GM12874 (cell line): ENCODE data around the gene DIAPH3.

Experiments used
- TF ChIP-seq, protein P1 (sequence below): IDR thresholded peaks from 2 replicates; pipeline ENCODE4 v1.5.1; 2011; ENCODE audit warnings: low read depth, mild to moderate bottlenecking, control low read depth, low read length, moderate library complexity; ENCODE audit not compliant: insufficient read depth

DIAPH3 gene

DNA sequence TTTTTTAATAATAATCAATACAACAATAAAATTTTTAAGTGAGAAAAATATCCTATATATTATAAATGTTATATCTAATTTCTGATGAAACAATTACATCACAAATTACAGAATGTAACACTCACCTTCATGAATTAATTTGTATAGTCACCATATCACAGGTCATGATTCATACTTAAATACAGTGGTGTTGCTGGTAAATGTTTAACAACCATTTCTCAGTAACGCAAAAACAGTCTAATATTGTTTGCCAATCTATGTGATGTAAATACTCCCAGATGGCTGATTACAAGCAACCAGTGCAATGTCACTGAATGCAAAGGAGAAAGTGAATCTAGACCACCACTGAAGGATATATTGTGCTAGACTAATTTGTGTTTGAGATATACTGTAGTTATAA is 97.5 kb downstream of the DIAPH3 start:
- TF ChIP-seq, protein P1, sequence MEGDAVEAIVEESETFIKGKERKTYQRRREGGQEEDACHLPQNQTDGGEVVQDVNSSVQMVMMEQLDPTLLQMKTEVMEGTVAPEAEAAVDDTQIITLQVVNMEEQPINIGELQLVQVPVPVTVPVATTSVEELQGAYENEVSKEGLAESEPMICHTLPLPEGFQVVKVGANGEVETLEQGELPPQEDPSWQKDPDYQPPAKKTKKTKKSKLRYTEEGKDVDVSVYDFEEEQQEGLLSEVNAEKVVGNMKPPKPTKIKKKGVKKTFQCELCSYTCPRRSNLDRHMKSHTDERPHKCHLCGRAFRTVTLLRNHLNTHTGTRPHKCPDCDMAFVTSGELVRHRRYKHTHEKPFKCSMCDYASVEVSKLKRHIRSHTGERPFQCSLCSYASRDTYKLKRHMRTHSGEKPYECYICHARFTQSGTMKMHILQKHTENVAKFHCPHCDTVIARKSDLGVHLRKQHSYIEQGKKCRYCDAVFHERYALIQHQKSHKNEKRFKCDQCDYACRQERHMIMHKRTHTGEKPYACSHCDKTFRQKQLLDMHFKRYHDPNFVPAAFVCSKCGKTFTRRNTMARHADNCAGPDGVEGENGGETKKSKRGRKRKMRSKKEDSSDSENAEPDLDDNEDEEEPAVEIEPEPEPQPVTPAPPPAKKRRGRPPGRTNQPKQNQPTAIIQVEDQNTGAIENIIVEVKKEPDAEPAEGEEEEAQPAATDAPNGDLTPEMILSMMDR = no peak

DNA sequence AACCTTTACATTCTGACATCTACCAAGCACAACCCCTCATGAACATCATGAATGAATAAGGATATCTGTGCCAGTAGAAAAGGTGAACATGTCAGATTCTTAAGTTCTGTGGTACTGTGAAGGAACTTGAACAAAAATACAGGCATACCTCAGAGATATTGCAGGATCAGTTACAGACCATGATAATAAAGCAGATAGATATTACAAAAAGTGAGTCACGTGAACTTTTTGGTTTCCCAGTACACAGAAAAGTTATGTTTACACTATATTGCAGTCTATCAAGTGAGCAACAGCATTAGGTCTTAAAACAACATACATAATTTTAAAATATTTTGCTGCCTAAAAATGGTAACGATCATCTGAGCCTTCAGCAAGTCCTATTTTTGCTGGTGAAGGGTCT is 101.2 kb downstream of the DIAPH3 start:
- TF ChIP-seq, protein P1 = no peak

DNA sequence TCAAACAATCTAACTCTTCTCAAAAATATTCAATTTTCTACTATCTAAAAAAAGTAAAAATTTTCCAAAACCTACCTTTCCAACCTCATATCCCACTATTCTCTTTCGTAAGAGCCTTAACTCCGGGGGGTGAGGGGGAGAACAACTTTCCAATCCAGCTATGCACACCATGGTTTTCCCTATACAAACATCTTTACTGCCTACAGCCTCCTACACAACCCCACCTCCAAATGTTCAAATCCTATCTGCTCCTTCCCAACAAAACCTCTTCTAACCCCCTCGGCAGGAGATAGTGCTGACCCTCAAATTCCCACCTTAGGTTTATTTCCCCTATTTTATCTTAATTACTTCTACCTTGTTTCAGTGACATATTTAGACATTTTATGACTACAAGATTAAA is 102.0 kb downstream of the DIAPH3 start:
- TF ChIP-seq, protein P1 = no peak

DNA sequence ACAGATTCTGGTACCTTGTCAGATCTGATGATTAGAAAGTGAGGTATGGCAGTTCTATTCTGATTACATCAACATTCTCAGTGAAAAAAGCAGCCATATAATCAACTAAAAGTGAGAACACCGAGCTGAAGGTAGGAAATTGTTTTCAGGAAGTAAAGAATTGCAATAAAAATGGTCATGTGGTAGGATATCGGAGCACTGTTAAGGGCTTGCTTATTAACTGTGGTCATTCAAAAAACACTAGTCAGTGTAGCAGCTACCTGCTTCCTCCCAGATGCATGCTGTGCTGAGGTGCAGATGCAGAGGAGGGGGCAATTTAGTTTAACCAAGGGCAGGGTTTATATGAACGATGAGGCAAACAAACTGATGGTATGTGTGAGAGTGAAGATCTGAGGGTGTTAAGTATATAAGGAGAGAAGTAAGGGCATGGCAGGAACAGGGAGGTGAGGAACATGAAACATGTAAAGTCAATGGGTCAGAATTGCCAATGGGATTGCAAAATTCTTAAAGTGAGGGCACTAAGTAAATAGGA is 111.9 kb downstream of the DIAPH3 start:
- TF ChIP-seq, protein P1 = no peak

DNA sequence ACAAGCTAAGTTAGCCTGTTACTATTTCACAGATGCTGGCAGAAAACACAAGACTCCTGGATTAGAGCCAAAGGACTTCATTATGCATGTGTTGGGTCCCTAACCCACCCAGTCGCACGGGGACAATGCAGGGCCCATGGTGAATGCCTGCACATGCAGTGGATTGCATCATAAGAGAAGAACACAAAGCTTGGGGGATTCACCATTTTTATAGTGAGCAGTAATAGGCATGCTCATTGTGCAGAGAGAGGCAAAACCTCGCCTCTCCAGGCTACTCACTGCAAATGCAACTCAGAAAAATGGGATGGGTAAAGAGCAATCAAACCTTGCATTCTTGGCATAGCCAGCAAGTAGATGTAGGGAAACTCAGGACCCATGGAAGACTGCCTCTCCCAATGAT is 115.8 kb downstream of the DIAPH3 start:
- TF ChIP-seq, protein P1 = no peak

DNA sequence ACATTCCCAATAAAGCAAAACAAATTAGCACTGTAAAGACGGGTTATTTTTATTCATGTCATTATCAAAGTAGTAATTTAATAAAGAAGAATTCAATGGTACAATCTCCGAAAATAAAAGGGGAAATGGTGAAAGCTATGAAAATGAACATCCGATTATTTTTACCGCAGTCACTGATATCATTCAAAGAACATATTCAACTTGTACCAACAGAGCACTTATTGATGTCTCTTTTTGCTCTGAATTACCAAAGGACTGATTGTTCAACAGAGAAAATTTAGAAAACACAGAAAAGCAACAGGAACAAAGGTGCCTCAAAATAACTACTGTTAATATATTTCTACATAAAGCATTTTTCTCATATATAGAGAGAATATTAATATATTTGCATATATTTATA is 119.4 kb downstream of the DIAPH3 start:
- TF ChIP-seq, protein P1 = no peak

DNA sequence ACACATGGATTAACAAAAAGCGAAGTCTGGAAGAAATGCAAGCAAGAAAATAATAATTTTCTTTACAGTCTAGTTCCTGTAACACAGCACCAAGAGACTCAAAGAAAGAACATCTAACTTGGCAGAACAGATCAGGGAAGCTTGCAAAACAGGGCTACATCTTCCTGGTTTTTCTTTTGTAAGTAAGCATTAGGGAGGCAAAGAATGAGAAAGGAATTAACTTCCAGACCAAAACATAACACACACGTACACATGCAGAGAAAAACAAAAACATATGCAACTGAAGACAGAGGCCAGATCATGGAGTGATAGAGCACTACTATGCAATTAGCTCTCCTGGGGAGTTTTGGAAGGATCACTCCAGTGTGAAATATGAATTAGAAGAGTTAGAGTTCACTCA is 120.5 kb downstream of the DIAPH3 start:
- TF ChIP-seq, protein P1 = no peak
